SKM-1 treated with dmso at 0.1 percent for 144 hours (cell line): ENCODE data around the gene ZNF398.
"Not testable (repeated sequence)": the region's sequence is repeated elsewhere in the genome, so short reads cannot be mapped to it uniquely, and the experiment has no call there.

Experiments
- DNase-seq: peaks from one replicate; lab custom pipeline; 2025; ENCODE audit not compliant: unreplicated experiment; lab: John Stamatoyannopoulos, UW

The ZNF398 gene

DNA sequence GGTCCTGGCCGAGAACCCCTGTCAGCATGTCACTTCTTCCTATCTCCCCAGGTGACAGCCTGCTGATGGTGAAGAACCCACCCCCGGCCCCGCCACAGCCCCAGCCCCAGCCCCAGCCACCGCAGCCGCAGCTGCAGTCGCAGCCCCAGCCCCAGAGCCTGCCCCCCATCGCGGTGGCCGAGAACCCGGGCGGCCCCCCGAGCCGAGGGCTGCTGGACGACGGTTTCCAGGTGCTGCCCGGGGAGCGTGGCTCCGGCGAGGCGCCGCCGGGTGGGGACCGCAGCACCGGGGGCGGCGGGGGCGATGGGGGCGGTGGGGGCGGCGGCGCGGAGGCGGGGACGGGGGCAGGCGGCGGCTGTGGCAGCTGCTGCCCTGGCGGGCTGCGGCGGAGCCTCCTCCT lies 76.5 kb downstream of the ZNF398 start:
- DNase-seq: no peak

DNA sequence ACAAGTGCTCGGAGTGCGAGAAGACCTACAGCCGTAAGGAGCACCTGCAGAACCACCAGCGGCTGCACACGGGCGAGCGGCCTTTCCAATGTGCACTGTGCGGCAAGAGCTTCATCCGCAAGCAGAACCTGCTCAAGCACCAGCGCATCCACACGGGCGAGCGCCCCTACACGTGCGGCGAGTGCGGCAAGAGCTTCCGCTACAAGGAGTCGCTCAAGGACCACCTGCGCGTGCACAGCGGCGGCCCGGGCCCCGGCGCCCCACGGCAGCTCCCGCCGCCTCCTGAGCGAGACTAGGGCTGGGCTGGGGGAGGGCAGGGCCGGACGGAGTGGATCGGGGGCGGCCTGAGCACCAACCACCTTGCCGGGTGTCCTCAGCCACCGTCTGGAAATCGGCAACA lies 77.1 kb downstream of the ZNF398 start:
- DNase-seq: no peak

- DNase-seq: no peak
Measured at GRCh38 chr7:149225106-149225505, 77.9 kb downstream of the ZNF398 start.

DNA sequence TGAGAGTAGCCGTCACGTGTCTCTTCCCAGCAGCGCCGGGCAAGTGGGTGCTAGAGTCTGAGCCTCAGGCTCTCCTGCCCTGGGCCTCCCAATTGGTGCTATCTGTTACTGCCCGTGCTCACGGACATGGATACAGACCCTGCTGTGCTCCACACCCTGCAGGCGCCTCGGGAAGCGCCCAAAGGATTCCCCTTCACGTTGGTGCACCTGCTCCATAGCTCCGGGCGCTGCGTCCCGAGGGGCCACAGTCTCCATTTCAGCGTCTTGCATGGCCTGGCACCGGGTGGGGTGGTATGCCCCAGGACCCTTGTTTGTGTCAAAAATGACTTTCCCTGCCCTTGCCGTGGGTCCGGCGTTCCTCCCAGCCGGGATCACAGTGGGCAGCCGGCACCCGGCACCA lies 78.4 kb downstream of the ZNF398 start:
- DNase-seq: no peak

GRCh38 chr7:149226366-149226765 lies 79.1 kb downstream of the ZNF398 start:
- not testable (repeated sequence) for DNase-seq

GRCh38 chr7:149226840-149227494 lies 79.7 kb downstream of the ZNF398 start:
- no peak for DNase-seq

- DNase-seq: peak; percentile 6
Measured at GRCh38 chr7:149228831-149229471, 81.7 kb downstream of the ZNF398 start.

GRCh38 chr7:149229526-149229925 lies 82.3 kb downstream of the ZNF398 start:
- no peak for DNase-seq

- DNase-seq: no peak
Measured at GRCh38 chr7:149232362-149232761, 85.1 kb downstream of the ZNF398 start.
